Progenitor cell of endocrine pancreas (in vitro differentiated cells): ENCODE results near the gene OR4D11. TPM values are rescaled to one million over a fixed set of nuclear protein-coding genes. Genes with fewer than 3 reads are reported as not detected.

Experiments
- DNase-seq: peaks from one replicate; pipeline ENCODE4 v3.0.0; 2021; ENCODE audit warnings: low spot score; ENCODE audit not compliant: unreplicated experiment
- H3K27ac Mint-ChIP-seq: 2 replicates; pipeline ENCODE4 v1.8.0; 2021; ENCODE audit warnings: mild to moderate bottlenecking, moderate library complexity, mixed read lengths
- H3K27me3 Mint-ChIP-seq: 2 replicates; pipeline ENCODE4 v1.8.0; 2021; ENCODE audit warnings: mixed read lengths
- H3K36me3 Mint-ChIP-seq: 2 replicates; pipeline ENCODE4 v1.8.0; 2022; ENCODE audit warnings: mixed read lengths; ENCODE audit not compliant: insufficient read depth
- H3K4me1 Mint-ChIP-seq: 2 replicates; pipeline ENCODE4 v1.8.0; 2021; ENCODE audit warnings: low read depth, mixed read lengths
- H3K4me3 Mint-ChIP-seq: 2 replicates; pipeline ENCODE4 v1.8.0; 2021; ENCODE audit warnings: low read depth, mild to moderate bottlenecking, moderate library complexity, mixed read lengths
- H3K9me3 Mint-ChIP-seq: 2 replicates; pipeline ENCODE4 v1.8.0; 2021; ENCODE audit warnings: low read depth, mixed read lengths
- CTCF ChIP-seq: fragments of 200-600 bp; sonication (generic); IDR thresholded peaks from one replicate; pipeline ENCODE4 v1.5.0; 2021; ENCODE audit warnings: antibody characterized with exemption, mild to moderate bottlenecking; ENCODE audit not compliant: unreplicated experiment
- total RNA-seq: library from RNA; stranded (reverse); gene quantifications from 2 replicates; pipeline ENCODE4 v1.2.1, GENCODE V29; 2021

Gene OR4D11
- total RNA-seq, 1 donor from 2014 or later: not detected

- Mint-ChIP-seq H3K36me3 (peaks cover 2% of the 10 kb centered on the region), H3K4me1 (peaks cover 2% of the 10 kb centered on the region), H3K27ac (no peak overlapping the region), H3K4me3 (no peak overlapping the region), H3K9me3 (no peaks in the 10 kb centered on the region), H3K27me3 (peaks cover 34% of the 10 kb centered on the region)
- DNase-seq: no peak
- TF ChIP-seq CTCF: no peak
Measured at GRCh38 chr11:59553323-59553722, 49.9 kb downstream of the OR4D11 start.

Other genes with a start within 250 kb of the OR4D11 start
- not detected in 2 replicates for gene OR5AN1, start 144.7 kb upstream of the OR4D11 start, total RNA-seq
- not detected in 2 replicates for gene OR5A2, start 77.2 kb upstream of the OR4D11 start, total RNA-seq
- gene OR5A1, start 67.1 kb upstream of the OR4D11 start, total RNA-seq: not detected in 2 replicates
- gene OR4D6, start 46.6 kb upstream of the OR4D11 start, total RNA-seq: not detected in 2 replicates
- not detected in 2 replicates for gene OR4D10, start 30.3 kb upstream of the OR4D11 start, total RNA-seq
- not detected in 2 replicates for gene OR4D9, start 8.0 kb downstream of the OR4D11 start, total RNA-seq
- 42.7 and 46.1 TPM in 2 replicates for gene OSBP, start 112.2 kb downstream of the OR4D11 start, total RNA-seq
- gene PATL1, start 165.5 kb downstream of the OR4D11 start, total RNA-seq: 43.0 and 43.7 TPM in 2 replicates
- not detected in 2 replicates for gene OR10V1, start 210.3 kb downstream of the OR4D11 start, total RNA-seq